Lung (tissue), 12 donors: ENCODE results near the gene DOCK7. TPM values are rescaled to one million over a fixed set of nuclear protein-coding genes. Genes with fewer than 3 reads are reported as not detected.

Source experiments
- ATAC-seq: fragments of 200-7000 bp; cut with Tn5 transposase; one replicate; pipeline ENCODE4 v1.9.1; 2020; ENCODE audit warnings: moderate number of reproducible peaks; ENCODE audit not compliant: insufficient read depth, low FRiP score
- DNase-seq, 3 donors: peaks; one replicate each; pipeline ENCODE4 v3.0.0-alpha.2; 2013 to 2017
- H3K27ac ChIP-seq, 2 donors: one replicate each; pipeline ENCODE4 v1.5.1; 2013; ENCODE audit warnings: mild to moderate bottlenecking in 2 of 2, moderate library complexity in 2 of 2, control low read depth in 1 of 2, inconsistent platforms in 1 of 2, low read depth in 1 of 2, low read length in 1 of 2
- H3K27me3 ChIP-seq, 3 donors: one replicate each; pipeline ENCODE4 v1.5.1; 2013; ENCODE audit warnings: low read length in 2 of 3; ENCODE audit not compliant: control insufficient read depth in 3 of 3, insufficient read depth in 3 of 3
- H3K36me3 ChIP-seq, 4 donors: one replicate each; pipeline ENCODE4 v1.5.1; 2013; ENCODE audit warnings: low read length in 4 of 4, mild to moderate bottlenecking in 1 of 4, moderate library complexity in 1 of 4; ENCODE audit not compliant: control insufficient read depth in 4 of 4, insufficient read depth in 4 of 4
- H3K4me1 ChIP-seq, 5 donors: one replicate each; pipeline ENCODE4 v1.5.1; 2013; ENCODE audit warnings: low read length in 5 of 5, mild to moderate bottlenecking in 2 of 5, moderate library complexity in 1 of 5; ENCODE audit not compliant: control insufficient read depth in 5 of 5, insufficient read depth in 5 of 5
- H3K4me3 ChIP-seq: one replicate; pipeline ENCODE4 v1.5.1; 2013; ENCODE audit warnings: mild to moderate bottlenecking, control low read depth, moderate library complexity
- H3K9ac ChIP-seq, 2 donors: one replicate each; pipeline ENCODE4 v1.5.1; 2013; ENCODE audit warnings: low read length in 2 of 2, control low read depth in 1 of 2; ENCODE audit not compliant: insufficient read depth in 1 of 2
- H3K9me3 ChIP-seq, 4 donors: one replicate each; pipeline ENCODE4 v1.5.1; 2013; ENCODE audit warnings: low read length in 3 of 4, mild to moderate bottlenecking in 1 of 4, moderate library complexity in 1 of 4; ENCODE audit not compliant: control insufficient read depth in 4 of 4, insufficient read depth in 3 of 4
- WGBS, 2 donors: extraction: QIAGEN DNeasy Blood & Tissue Kit; methylation state at CpG; one replicate each; pipeline ENCODE4 v1.1.7; 2013; 5-methylcytosine and 5-hydroxymethylcytosine counted together
- polyA plus RNA-seq, 2 donors: library from polyadenylated mRNA; stranded (reverse); fragments of 200-250 nt; gene quantifications; one replicate each; pipeline ENCODE4 v1.2.1, GENCODE V29; 2013
- total RNA-seq, 2 donors: library from RNA; depleted of rRNA in 1 of 2; stranded (reverse); fragments of >200 nt in 1 of 2; gene quantifications; one replicate each; pipeline ENCODE4 v1.2.1, GENCODE V29; 2014 to 2021
- TF ChIP-seq, protein P1 (sequence below): IDR thresholded peaks from 2 replicates; pipeline ENCODE4 v1.5.1; 2012; ENCODE audit warnings: mild to moderate bottlenecking; ENCODE audit errors: control extremely low read depth, extremely low read depth
- donor health status: control.
- donor health status: control.
- donor health status: Bipolar disorder and iron deficiency.
- donor health status: healthy.
- donor health status: DM: yes; HTN: yes; CAD: no.

The DOCK7 gene
- total and polyA plus RNA-seq, 4 donors, result 3.4 to 111 (median 20.2) TPM

DNA sequence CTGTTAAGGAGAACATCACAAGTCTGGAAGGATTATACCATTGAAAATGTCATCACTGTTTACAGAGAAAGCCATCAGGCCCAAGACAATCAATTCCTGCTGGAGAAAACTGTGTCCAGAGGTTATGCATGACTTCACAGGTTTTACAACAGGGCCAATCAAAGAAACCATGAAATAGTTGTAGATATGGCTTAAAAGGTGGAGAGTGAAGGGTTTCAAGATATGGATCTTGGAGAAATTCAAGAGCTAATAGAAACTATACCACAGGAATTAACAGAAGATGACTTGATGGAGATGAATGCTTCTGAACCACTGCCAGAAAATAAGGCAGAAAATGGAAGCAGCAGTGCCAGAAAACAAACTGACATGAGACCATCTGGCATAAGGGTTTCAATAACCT, 221.1 kb downstream of the DOCK7 start:
- Histone ChIP-seq H3K9ac (no peak overlapping the region), H3K27me3 (no peaks in the 10 kb centered on the region), H3K9me3 (peaks cover 0 to 2% (median 0%) of the 10 kb centered on the region in 4 donors), H3K4me1 (no peaks in the 10 kb centered on the region), H3K36me3 (peaks cover 7 to 26% (median 9%) of the 10 kb centered on the region in 4 donors), H3K27ac (no peak overlapping the region), H3K4me3 (no peak overlapping the region)
- TF ChIP-seq, protein P1, sequence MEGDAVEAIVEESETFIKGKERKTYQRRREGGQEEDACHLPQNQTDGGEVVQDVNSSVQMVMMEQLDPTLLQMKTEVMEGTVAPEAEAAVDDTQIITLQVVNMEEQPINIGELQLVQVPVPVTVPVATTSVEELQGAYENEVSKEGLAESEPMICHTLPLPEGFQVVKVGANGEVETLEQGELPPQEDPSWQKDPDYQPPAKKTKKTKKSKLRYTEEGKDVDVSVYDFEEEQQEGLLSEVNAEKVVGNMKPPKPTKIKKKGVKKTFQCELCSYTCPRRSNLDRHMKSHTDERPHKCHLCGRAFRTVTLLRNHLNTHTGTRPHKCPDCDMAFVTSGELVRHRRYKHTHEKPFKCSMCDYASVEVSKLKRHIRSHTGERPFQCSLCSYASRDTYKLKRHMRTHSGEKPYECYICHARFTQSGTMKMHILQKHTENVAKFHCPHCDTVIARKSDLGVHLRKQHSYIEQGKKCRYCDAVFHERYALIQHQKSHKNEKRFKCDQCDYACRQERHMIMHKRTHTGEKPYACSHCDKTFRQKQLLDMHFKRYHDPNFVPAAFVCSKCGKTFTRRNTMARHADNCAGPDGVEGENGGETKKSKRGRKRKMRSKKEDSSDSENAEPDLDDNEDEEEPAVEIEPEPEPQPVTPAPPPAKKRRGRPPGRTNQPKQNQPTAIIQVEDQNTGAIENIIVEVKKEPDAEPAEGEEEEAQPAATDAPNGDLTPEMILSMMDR, result no peak
- no peak for DNase-seq
- no peak for ATAC-seq

GRCh38 chr1:62462370-62462769, 225.8 kb downstream of the DOCK7 start:
- peaks cover 5 to 12% (median 8%) of the 10 kb centered on the region in 4 donors for H3K36me3 ChIP-seq
- TF ChIP-seq, protein P1, result no peak
- H3K4me3 ChIP-seq, result no peak overlapping the region
- no peaks in the 10 kb centered on the region for H3K27me3 ChIP-seq
- H3K27ac ChIP-seq, result no peak overlapping the region
- no peak overlapping the region for H3K9ac ChIP-seq
- WGBS, 2 donors, result 75 to 91% methylated on average over 3 of the region's 3 CpGs
- H3K9me3 ChIP-seq, result peaks cover 0 to 2% (median 0%) of the 10 kb centered on the region in 4 donors
- DNase-seq (no peak), ATAC-seq (no peak)
- no peaks in the 10 kb centered on the region for H3K4me1 ChIP-seq

DNA sequence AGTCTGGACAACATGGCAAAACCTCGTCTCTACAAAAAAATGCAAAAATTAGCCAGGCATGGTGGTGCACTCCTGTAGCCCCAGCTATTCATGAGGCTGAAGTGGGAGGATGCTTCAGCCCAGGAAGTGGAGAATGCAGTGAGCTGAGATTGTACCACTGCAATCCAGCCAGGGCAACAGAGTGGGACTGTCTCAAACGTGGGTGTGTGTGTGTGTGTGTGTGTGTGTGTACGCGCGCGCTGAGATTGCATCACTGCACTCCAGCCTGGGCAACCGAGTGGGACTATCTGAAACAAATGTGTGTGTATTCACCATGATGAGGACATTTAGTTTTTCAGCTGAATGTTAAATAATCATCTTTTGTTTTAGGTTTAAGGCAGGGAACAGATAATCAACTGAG, 230.2 kb downstream of the DOCK7 start:
- no peaks in the 10 kb centered on the region for H3K27me3 ChIP-seq
- 81 to 83% methylated on average over 7 of the region's 7 CpGs for WGBS, 2 donors
- TF ChIP-seq, protein P1, result no peak
- no peak overlapping the region for H3K27ac ChIP-seq
- H3K4me1 ChIP-seq, result no peaks in the 10 kb centered on the region
- H3K9me3 ChIP-seq, result no peaks in the 10 kb centered on the region
- no peak for DNase-seq
- H3K9ac ChIP-seq, result no peak overlapping the region
- H3K4me3 ChIP-seq, result no peak overlapping the region
- peaks cover 4 to 17% (median 6%) of the 10 kb centered on the region in 4 donors for H3K36me3 ChIP-seq
- ATAC-seq, result no peak

- no peak overlapping the region for H3K27ac ChIP-seq
- no peak overlapping the region for H3K4me3 ChIP-seq
- H3K4me1 ChIP-seq, result peaks cover 0 to 1% (median 0%) of the 10 kb centered on the region in 5 donors
- DNase-seq, result no peak
- H3K36me3 ChIP-seq, result peaks cover 9 to 48% (median 18%) of the 10 kb centered on the region in 4 donors
- TF ChIP-seq, protein P1, result no peak
- no peak for ATAC-seq
- WGBS, 2 donors, result 91 to 100% methylated on average over 1 of the region's 1 CpG
- no peaks in the 10 kb centered on the region for H3K27me3 ChIP-seq
- H3K9me3 ChIP-seq, result no peaks in the 10 kb centered on the region
- no peak overlapping the region for H3K9ac ChIP-seq
Measured at GRCh38 chr1:62452951-62453350, 235.2 kb downstream of the DOCK7 start.
